ENCODE data around the gene NEK4. TPM values are rescaled to one million over a fixed set of nuclear protein-coding genes. Genes with fewer than 3 reads are reported as not detected.

The NEK4 gene
- total and polyA plus RNA-seq, 2 of the 13 experiments (the other 11 are each of a cell fraction or from before 2014, with no cell fraction given): 16.5 to 38.0 TPM

DNA sequence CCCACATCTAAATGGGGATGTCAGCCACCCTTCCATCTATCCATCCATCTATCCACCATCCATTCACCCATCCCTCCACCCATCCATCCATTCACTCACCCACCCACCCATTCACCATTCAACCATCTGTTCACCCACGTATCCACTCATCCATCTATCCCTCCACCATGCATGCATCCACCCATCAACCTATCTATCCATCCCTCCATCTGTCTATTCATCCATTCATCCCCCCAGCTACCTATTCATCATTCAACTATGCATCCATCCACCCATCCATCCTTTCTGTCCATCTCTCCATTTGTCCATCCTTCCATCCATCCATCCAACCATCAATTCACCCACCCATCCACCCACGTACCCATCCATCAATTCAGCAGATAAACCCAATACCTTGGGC lies 38.4 kb upstream of the NEK4 start (continued):
- peak; percentile 32 for TF ChIP-seq HNRNPK (IDR thresholded peaks at IDR 0.05; ENCODE audit: low read depth, low read length, poor library complexity, severe bottlenecking)
- TF ChIP-seq, protein P1, sequence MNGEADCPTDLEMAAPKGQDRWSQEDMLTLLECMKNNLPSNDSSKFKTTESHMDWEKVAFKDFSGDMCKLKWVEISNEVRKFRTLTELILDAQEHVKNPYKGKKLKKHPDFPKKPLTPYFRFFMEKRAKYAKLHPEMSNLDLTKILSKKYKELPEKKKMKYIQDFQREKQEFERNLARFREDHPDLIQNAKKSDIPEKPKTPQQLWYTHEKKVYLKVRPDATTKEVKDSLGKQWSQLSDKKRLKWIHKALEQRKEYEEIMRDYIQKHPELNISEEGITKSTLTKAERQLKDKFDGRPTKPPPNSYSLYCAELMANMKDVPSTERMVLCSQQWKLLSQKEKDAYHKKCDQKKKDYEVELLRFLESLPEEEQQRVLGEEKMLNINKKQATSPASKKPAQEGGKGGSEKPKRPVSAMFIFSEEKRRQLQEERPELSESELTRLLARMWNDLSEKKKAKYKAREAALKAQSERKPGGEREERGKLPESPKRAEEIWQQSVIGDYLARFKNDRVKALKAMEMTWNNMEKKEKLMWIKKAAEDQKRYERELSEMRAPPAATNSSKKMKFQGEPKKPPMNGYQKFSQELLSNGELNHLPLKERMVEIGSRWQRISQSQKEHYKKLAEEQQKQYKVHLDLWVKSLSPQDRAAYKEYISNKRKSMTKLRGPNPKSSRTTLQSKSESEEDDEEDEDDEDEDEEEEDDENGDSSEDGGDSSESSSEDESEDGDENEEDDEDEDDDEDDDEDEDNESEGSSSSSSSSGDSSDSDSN (CRISPR knock-in tag; IDR thresholded peaks at IDR 0.05): 0 out of 2 replicates have a peak, but pooled peaks have one; percentile 5
- TF ChIP-seq ZNF329 (CRISPR knock-in tag; IDR thresholded peaks at IDR 0.05; ENCODE audit: low read depth): no peak
- TF ChIP-seq, protein P2, sequence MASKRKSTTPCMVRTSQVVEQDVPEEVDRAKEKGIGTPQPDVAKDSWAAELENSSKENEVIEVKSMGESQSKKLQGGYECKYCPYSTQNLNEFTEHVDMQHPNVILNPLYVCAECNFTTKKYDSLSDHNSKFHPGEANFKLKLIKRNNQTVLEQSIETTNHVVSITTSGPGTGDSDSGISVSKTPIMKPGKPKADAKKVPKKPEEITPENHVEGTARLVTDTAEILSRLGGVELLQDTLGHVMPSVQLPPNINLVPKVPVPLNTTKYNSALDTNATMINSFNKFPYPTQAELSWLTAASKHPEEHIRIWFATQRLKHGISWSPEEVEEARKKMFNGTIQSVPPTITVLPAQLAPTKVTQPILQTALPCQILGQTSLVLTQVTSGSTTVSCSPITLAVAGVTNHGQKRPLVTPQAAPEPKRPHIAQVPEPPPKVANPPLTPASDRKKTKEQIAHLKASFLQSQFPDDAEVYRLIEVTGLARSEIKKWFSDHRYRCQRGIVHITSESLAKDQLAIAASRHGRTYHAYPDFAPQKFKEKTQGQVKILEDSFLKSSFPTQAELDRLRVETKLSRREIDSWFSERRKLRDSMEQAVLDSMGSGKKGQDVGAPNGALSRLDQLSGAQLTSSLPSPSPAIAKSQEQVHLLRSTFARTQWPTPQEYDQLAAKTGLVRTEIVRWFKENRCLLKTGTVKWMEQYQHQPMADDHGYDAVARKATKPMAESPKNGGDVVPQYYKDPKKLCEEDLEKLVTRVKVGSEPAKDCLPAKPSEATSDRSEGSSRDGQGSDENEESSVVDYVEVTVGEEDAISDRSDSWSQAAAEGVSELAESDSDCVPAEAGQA (IDR thresholded peaks at IDR 0.05; ENCODE audit: low read depth): no peak
- TF ChIP-seq, protein P2 (CRISPR knock-in tag; IDR thresholded peaks at IDR 0.05; ENCODE audit: borderline replicate concordance): no peak
- no peak for TF ChIP-seq NR2C2 (CRISPR knock-in tag; IDR thresholded peaks at IDR 0.05; ENCODE audit: borderline replicate concordance)
- TF ChIP-seq, protein P3, sequence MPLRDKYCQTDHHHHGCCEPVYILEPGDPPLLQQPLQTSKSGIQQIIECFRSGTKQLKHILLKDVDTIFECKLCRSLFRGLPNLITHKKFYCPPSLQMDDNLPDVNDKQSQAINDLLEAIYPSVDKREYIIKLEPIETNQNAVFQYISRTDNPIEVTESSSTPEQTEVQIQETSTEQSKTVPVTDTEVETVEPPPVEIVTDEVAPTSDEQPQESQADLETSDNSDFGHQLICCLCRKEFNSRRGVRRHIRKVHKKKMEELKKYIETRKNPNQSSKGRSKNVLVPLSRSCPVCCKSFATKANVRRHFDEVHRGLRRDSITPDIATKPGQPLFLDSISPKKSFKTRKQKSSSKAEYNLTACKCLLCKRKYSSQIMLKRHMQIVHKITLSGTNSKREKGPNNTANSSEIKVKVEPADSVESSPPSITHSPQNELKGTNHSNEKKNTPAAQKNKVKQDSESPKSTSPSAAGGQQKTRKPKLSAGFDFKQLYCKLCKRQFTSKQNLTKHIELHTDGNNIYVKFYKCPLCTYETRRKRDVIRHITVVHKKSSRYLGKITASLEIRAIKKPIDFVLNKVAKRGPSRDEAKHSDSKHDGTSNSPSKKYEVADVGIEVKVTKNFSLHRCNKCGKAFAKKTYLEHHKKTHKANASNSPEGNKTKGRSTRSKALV (CRISPR knock-in tag; IDR thresholded peaks at IDR 0.05): no peak
- TF ChIP-seq RFX1 (IDR thresholded peaks at IDR 0.05): no peak
- no peak for TF ChIP-seq ZNF274 (CRISPR knock-in tag; IDR thresholded peaks at IDR 0.05)

All from HepG2 (cell line).